ENCODE data around the gene CCDC178.

DNA sequence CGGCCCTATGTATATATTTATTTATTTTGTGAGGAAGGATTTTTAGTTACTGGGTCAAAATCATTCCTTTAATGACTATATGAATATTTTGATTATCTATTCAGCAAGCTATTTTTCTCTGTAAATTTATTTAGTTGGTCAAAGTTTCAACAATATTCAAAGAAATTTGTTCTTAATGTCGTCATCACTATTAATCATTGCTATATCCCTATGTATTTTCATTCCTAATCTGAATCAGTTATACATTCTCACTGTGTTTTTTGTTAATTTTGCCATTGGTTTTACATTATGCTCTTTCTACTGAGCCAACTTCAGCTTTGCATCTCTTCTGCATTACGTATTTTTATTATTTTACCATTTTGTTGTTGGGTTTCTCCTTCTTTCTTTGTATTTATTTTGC lies 105.7 kb downstream of the CCDC178 start:
- TF ChIP-seq GATA2 (IDR thresholded peaks at IDR 0.05; ENCODE audit: low read depth, low read length), result no peak
- no peak for TF ChIP-seq GATA3 (IDR thresholded peaks at IDR 0.05; ENCODE audit: low read depth, low read length)

Data from SH-SY5Y (cell line).